MG63 (cell line): ENCODE measurements around the gene PRR36. TPM values are rescaled to one million over a fixed set of nuclear protein-coding genes. Genes with fewer than 3 reads are reported as not detected.
"Not testable (repeated sequence)": the region's sequence is repeated elsewhere in the genome, so short reads cannot be mapped to it uniquely, and the experiment has no call there.

Experiments
- DNase-seq: peaks from one replicate; pipeline ENCODE4 v3.0.0-alpha.2; 2020
- H3K27me3 ChIP-seq: fragments of 250-450 bp; sonication (Bioruptor Pico); 2 replicates; pipeline ENCODE4 v1.5.1; 2020; ENCODE audit warnings: mild to moderate bottlenecking, moderate library complexity
- H3K36me3 ChIP-seq: fragments of 250-450 bp; sonication (Bioruptor Pico); 2 replicates; pipeline ENCODE4 v1.5.1; 2020; ENCODE audit warnings: mild to moderate bottlenecking, moderate library complexity
- H3K4me3 ChIP-seq: fragments of 250-450 bp; sonication (Bioruptor Pico); 2 replicates; pipeline ENCODE4 v1.5.1; 2020; ENCODE audit warnings: mild to moderate bottlenecking, moderate library complexity
- H3K9me3 ChIP-seq: fragments of 250-450 bp; sonication (Bioruptor Pico); 2 replicates; pipeline ENCODE4 v1.5.1; 2020; ENCODE audit warnings: mild to moderate bottlenecking, moderate library complexity
- total RNA-seq: library from RNA; depleted of rRNA; stranded (reverse); fragments of >200 nt; shearing (Covaris generic); gene quantifications from 2 replicates; pipeline ENCODE4 v1.2.3, GENCODE V29; 2014; ENCODE audit warnings: low replicate concordance

Gene PRR36
- total RNA-seq, 1 experiment from 2014 or later = not detected

DNA sequence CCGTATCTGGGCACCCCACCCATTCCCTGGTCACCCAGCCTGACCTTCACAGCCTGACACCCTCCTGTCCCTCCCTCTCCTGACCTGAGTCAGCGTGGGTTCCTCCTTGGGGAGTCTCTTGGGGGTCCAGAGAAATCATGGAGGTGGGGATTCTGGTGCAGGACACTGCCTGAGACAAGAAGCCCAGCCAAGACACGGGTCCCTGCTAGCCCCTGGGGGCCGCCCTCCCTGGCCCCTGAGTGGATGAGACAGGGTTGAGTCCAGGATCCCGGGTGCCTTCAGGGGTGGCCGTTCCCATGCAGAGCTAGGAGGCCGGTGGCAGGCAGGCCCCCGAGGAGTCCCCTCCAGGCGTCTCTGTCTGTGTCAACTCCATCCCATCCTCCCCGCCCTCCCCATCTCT, 31.1 kb upstream of the PRR36 start:
- peaks cover 68% of the 10 kb centered on the region for H3K36me3 ChIP-seq
- H3K4me3 ChIP-seq = peak overlapping the region; percentile 99
- no peaks in the 10 kb centered on the region for H3K27me3 ChIP-seq
- H3K9me3 ChIP-seq = no peaks in the 10 kb centered on the region
- DNase-seq = no peak

DNA sequence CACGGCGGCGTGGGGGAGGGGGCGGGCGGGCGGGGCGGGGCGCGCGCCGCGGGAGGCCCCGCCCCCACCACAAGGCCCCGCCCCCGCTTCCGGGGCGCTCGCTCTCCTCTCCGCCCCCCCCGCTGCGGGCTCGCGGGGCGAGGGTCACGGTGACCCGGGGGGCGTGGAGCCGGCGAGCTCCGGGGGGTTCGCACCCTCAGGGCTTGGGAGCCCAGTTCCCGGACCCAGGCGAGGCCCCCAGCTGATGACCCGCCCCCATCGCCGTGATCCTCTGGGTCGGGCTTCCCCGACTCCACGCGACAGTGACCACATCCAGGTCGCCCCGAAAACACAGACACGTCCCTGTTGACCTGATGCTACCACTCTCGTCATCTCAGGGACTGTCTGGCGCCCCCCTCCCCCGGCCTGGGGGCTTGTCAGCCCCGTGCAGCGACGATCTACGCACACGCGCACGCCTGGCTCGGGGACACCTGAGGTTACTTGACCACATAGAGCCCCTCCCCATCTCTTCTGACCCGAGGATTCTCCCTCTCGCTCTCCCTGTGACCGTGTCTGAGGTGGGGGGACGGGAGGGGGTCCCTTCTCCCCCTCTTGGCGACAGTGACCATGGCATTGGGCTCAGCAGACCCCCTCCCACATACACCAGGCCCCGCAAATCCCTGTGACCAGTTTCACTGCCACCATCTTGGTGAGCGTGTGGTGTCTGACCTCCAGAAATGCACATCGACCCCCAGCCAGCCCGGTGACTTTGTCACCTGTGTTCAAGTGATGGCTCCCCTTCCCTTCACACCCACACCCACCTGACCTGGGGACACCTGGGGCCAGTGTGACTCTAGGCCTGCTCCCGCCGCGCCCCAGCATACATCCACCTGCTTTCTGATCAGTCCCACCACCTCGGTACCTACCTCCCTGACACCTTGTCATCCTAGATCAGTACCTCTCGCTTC, 30.2 kb upstream of the PRR36 start:
- DNase-seq = peak; percentile 47
- no peaks in the 10 kb centered on the region for H3K9me3 ChIP-seq

DNA sequence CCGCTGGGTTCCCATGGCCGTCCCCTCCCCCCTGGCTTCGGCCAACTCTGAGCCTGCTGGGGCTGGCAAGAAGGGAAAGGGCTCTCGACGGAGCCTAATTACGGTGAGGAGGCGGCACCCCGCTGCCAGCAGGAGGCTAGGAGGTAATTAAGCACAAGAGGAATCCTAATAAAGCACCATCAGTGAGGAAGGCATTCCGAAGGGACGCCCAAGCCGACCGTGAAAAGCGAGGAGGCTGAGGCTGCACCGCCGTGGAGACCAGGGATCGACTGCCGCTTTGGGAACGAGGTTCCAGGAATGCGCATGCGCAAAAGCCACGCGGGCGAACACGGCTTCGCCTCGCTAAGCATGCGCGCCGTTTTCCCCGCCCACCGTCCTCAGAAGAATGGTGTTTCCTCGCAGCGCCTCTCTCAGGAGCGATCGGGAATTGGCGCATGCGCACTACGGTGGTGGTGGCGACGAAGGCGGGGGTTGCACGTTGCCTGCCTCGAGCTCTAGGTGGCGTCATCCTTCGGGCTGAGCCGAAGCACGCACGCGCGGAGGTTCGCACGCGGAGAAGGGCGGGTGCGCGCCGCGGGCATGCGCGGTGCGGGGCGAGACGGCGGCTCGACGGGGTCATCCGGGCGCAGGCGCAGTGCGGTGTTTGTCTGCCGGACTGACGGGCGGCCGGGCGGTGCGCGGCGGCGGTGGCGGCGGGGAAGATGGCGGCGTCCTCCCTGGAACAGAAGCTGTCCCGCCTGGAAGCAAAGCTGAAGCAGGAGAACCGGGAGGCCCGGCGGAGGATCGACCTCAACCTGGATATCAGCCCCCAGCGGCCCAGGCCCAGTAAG, 29.3 kb upstream of the PRR36 start, which contains the start of gene MAP2K7:
MAP2K7 (plus strand) TSS at position 634 of the 830 bp plus-strand sequence; CDS start at position 702, 68 bp downstream.
- peak; percentile 100 for DNase-seq
- Histone ChIP-seq H3K4me3 (peak within 1 kb of the TSS; percentile 99), H3K36me3 (peaks cover 70% of the 10 kb centered on the region), H3K27me3 (no peaks in the 10 kb centered on the region), H3K9me3 (no peaks in the 10 kb centered on the region)

More for the DNA sequence above, 30.2 kb upstream of the PRR36 start:
- peak overlapping the region; percentile 99 for H3K4me3 ChIP-seq
- peaks cover 68% of the 10 kb centered on the region for H3K36me3 ChIP-seq
- H3K27me3 ChIP-seq = no peaks in the 10 kb centered on the region

DNA sequence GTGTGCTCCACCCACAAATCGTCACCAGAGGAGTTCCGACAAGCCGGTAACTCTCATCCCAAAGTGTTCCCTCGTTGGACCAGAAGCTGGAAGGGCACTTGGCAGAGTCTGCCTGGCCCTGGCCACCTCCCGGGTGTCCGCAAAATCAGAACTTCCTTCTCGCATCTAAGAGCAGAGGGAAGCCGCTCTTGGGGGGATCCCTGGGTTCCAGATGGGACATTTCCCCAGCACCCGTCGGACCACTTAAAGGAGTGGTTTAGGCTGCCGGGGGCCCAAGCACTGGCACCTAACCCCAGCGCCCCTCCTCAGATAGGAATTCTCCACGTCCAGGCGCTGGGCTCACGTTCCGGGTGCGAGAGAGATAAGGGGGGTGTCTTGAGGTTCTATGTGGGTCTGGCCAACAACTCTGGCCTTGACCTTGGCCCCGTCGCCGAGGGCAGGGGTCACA, 28.6 kb upstream of the PRR36 start:
- DNase-seq = no peak
- Histone ChIP-seq H3K9me3 (no peaks in the 10 kb centered on the region), H3K36me3 (peaks cover 69% of the 10 kb centered on the region), H3K4me3 (peak overlapping the region; percentile 83), H3K27me3 (no peaks in the 10 kb centered on the region)

DNA sequence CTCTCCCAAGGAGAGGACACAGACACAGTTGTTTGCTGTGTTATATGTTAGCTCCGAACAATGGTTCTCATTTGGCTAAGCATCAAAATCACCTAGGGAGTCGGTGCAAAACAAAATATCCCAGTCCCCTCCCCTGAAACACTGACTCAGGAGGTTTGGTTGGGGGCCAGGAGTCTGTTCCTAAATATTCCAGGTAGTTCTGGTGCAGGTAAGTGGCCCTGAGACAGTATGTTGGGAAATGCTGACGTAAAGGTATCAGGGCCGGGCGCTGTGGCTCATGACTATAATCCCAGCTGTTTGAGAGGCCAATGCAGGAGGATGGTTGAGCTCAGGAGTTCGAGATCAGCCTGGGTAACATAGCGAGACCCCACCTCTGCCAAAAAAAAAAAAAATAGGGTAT, 27.1 kb upstream of the PRR36 start:
- no peaks in the 10 kb centered on the region for H3K9me3 ChIP-seq
- no peaks in the 10 kb centered on the region for H3K27me3 ChIP-seq
- H3K4me3 ChIP-seq = no peak overlapping the region
- peaks cover 58% of the 10 kb centered on the region for H3K36me3 ChIP-seq
- DNase-seq = no peak

GRCh38 chr19:7900931-7901330, 26.7 kb upstream of the PRR36 start:
- no peak for DNase-seq
- no peaks in the 10 kb centered on the region for H3K27me3 ChIP-seq
- H3K36me3 ChIP-seq = peaks cover 54% of the 10 kb centered on the region
- H3K9me3 ChIP-seq = no peaks in the 10 kb centered on the region
- no peak overlapping the region for H3K4me3 ChIP-seq

GRCh38 chr19:7900401-7900870, 26.2 kb upstream of the PRR36 start:
- H3K27me3 ChIP-seq = no peaks in the 10 kb centered on the region
- H3K36me3 ChIP-seq = peaks cover 54% of the 10 kb centered on the region
- H3K9me3 ChIP-seq = no peaks in the 10 kb centered on the region
- no peak overlapping the region for H3K4me3 ChIP-seq
- DNase-seq = no peak

- Histone ChIP-seq H3K36me3 (peaks cover 48% of the 10 kb centered on the region), H3K27me3 (no peaks in the 10 kb centered on the region), H3K9me3 (no peaks in the 10 kb centered on the region), H3K4me3 (no peak overlapping the region)
- DNase-seq = no peak
Observed at GRCh38 chr19:7899751-7900378, 25.7 kb upstream of the PRR36 start.

- no peaks in the 10 kb centered on the region for H3K9me3 ChIP-seq
- no peak for DNase-seq
- H3K4me3 ChIP-seq = no peak overlapping the region
- peaks cover 43% of the 10 kb centered on the region for H3K36me3 ChIP-seq
- no peaks in the 10 kb centered on the region for H3K27me3 ChIP-seq
Observed at GRCh38 chr19:7898967-7899366, 24.8 kb upstream of the PRR36 start.

DNA sequence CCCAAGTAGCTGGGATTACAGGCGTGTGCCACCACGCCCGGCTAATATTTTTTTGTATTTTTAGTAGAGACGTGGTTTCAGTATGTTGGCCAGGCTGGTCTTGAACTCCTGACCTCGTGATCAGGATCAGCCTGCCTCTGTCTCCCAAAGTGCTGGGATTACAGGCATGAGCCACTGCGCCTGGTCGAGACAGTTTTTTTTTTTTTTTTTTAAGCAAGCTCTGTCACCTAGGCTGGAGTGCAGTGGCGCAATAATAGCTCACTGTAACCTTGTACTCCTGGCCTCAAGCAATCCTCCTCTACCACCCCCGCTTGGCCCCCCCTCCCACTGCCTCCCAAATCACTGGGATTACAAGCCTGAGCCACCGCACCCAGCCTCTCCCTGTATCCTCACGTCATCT, 23.1 kb upstream of the PRR36 start:
- Histone ChIP-seq H3K36me3 (peaks cover 38% of the 10 kb centered on the region), H3K27me3 (no peaks in the 10 kb centered on the region), H3K9me3 (no peaks in the 10 kb centered on the region), H3K4me3 (no peak overlapping the region)
- no peak for DNase-seq

DNA sequence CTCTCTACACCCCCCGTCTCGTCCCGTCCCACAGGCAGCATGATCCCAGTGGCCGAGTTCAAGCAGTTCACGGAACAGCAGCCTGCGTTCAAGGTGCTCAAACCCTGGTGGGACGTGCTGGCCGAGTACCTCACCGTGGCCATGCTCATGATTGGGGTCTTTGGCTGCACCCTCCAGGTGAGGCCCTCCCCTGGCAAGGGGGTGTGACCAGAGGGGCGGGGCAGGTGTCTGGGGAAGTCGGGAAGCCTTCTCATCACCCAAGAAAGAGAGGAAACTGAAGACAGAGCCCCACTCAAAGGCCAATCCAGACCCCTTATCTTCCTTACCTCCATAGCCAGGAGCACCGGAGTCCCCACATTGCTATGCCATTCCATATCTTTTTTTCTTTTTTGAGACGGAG, 21.4 kb upstream of the PRR36 start:
- no peak for DNase-seq
- H3K36me3 ChIP-seq = peaks cover 28% of the 10 kb centered on the region
- no peaks in the 10 kb centered on the region for H3K27me3 ChIP-seq
- H3K4me3 ChIP-seq = no peak overlapping the region
- H3K9me3 ChIP-seq = no peaks in the 10 kb centered on the region

- DNase-seq = no peak
- Histone ChIP-seq H3K27me3 (no peaks in the 10 kb centered on the region), H3K9me3 (no peaks in the 10 kb centered on the region), H3K4me3 (no peak overlapping the region), H3K36me3 (peaks cover 24% of the 10 kb centered on the region)
Observed at GRCh38 chr19:7894612-7895309, 20.6 kb upstream of the PRR36 start.

GRCh38 chr19:7893362-7894101, 19.3 kb upstream of the PRR36 start:
- H3K9me3 ChIP-seq, DNase-seq, H3K4me3 ChIP-seq, H3K27me3 ChIP-seq: not testable (repeated sequence)
- H3K36me3 ChIP-seq = peaks cover 12% of the 10 kb centered on the region

DNA sequence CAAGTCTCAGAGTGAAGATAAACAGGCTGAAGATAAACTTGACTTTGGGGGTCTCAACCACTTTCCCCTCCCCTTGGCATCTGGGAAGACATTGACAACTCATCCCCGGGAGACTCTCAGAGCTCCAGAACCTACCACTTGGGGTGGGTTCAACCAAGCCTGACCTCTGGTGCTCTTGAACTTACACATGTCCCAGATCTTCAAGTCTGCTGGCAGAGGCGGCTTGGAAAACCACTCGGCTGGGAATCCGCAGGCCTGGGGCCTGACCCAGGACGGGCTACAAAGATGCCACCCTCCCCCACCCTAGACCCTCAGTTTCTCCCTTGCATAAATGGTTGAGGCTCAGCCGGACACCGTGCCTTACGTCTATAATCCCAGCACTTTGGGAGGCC, 14.6 kb upstream of the PRR36 start:
- Histone ChIP-seq H3K9me3 (no peaks in the 10 kb centered on the region), H3K36me3 (no peaks in the 10 kb centered on the region; the same call in 1 of the 2 replicates), H3K27me3 (no peaks in the 10 kb centered on the region), H3K4me3 (peak overlapping the region; percentile 89)
- no peak for DNase-seq

DNA sequence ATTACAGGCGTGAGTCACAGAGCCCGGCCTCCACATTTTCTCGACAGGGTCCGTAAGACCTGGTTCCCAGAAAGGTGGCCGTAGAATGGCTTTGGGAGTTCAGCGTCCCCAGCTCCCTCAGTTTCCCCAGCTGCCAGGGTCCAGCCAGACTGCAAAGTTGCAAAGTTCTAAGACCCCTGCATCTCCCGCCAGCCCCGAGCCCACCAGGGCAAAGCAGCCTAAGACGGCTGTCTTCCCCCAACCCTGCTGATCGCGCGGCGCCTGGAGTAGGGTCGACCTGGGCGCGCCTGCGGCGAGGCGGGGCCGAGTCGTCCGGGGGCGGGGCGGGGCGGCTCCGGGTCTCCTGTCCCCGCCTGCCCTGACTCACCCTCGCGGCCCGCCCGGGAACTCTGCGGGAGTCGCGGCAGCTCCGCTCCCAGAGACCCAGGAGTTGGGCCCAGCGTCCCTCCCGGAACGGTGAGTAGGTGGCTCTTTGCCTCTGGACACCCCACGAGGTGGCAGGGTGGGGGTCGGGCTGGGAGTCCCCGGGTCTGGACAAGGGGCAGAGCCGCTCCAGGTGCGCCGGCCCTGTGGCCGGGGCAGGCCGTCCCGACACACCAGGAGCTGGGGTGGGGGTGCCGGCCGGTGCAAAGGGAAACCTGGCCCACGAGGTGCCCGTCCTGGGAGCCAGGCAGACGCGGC, 14.1 kb upstream of the PRR36 start, which contains the start of gene LRRC8E:
LRRC8E (plus strand) TSS at position 366 of the 681 bp plus-strand sequence. CDS start 7,094 bp downstream, outside the sequence.
- no peaks in the 10 kb centered on the region for H3K27me3 ChIP-seq
- H3K9me3 ChIP-seq = no peaks in the 10 kb centered on the region
- H3K36me3 ChIP-seq = no peaks in the 10 kb centered on the region
- peak within 1 kb of the TSS; percentile 89 for H3K4me3 ChIP-seq
- peak; percentile 95 for DNase-seq
